ENCODE results near the gene SOHLH2. TPM values are rescaled to one million over a fixed set of nuclear protein-coding genes. Genes with fewer than 3 reads are reported as not detected.

The SOHLH2 gene
- polyA plus RNA-seq, 1 of the 3 experiments (the other 2 are of a cell fraction): 0.85 TPM

DNA sequence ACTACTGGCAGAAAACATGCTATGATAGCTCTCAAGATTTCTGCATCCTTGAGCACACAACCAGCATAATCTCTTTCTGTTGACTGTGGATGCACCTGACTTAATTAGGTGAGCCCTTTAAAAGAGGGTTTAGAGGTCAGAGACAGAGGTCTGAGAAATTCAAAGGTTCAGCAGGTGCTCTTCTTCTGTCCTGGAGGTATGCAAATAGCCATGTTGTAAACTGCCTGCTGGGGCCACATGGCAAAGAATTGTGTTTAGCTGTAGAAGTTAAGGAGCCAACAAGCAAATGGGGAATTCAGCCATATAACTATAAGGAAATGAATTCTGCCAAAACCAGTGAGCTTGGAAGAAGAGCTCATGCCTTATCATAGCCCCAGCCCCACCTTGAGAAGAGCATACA is 71.6 kb downstream of the SOHLH2 start:
- H3K9ac ChIP-seq: no peak overlapping the region
- H3K9me3 ChIP-seq: no peaks in the 10 kb centered on the region
- H3K27me3 ChIP-seq (ENCODE audit: insufficient read depth): no peaks in the 10 kb centered on the region
- H3K9me2 ChIP-seq: no peaks in the 10 kb centered on the region
- no peaks in the 10 kb centered on the region for H4K20me1 ChIP-seq (ENCODE audit: insufficient read depth)
- DNase-seq: no peak
- no peak overlapping the region for H3K4me2 ChIP-seq
- no peak for TF ChIP-seq EP300 (IDR thresholded peaks at IDR 0.05; ENCODE audit: borderline replicate concordance in 1 of 2, low read depth in 1 of 2, low read length in 1 of 2)
- TF ChIP-seq, protein P1, sequence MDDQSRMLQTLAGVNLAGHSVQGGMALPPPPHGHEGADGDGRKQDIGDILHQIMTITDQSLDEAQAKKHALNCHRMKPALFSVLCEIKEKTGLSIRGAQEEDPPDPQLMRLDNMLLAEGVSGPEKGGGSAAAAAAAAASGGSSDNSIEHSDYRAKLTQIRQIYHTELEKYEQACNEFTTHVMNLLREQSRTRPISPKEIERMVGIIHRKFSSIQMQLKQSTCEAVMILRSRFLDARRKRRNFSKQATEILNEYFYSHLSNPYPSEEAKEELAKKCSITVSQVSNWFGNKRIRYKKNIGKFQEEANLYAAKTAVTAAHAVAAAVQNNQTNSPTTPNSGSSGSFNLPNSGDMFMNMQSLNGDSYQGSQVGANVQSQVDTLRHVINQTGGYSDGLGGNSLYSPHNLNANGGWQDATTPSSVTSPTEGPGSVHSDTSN (IDR thresholded peaks at IDR 0.05): no peak
- no peak for TF ChIP-seq MEF2A (IDR thresholded peaks at IDR 0.05; ENCODE audit: borderline replicate concordance, low read depth)
- no peak for TF ChIP-seq TCF12 (IDR thresholded peaks at IDR 0.05)
- TF ChIP-seq GATA2 (CRISPR knock-in tag; IDR thresholded peaks at IDR 0.05): no peak
- TF ChIP-seq, protein P2, sequence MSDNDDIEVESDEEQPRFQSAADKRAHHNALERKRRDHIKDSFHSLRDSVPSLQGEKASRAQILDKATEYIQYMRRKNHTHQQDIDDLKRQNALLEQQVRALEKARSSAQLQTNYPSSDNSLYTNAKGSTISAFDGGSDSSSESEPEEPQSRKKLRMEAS (IDR thresholded peaks at IDR 0.05; ENCODE audit: low read depth): no peak
- TF ChIP-seq, protein P3, sequence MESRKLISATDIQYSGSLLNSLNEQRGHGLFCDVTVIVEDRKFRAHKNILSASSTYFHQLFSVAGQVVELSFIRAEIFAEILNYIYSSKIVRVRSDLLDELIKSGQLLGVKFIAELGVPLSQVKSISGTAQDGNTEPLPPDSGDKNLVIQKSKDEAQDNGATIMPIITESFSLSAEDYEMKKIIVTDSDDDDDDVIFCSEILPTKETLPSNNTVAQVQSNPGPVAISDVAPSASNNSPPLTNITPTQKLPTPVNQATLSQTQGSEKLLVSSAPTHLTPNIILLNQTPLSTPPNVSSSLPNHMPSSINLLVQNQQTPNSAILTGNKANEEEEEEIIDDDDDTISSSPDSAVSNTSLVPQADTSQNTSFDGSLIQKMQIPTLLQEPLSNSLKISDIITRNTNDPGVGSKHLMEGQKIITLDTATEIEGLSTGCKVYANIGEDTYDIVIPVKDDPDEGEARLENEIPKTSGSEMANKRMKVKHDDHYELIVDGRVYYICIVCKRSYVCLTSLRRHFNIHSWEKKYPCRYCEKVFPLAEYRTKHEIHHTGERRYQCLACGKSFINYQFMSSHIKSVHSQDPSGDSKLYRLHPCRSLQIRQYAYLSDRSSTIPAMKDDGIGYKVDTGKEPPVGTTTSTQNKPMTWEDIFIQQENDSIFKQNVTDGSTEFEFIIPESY (IDR thresholded peaks at IDR 0.05; ENCODE audit: borderline replicate concordance, low read depth): no peak
- TF ChIP-seq NFIC (IDR thresholded peaks at IDR 0.05; ENCODE audit: borderline replicate concordance): no peak
- TF ChIP-seq POLR2AphosphoS5 (IDR thresholded peaks at IDR 0.05; ENCODE audit: low read depth, low read length): no peak
- TF ChIP-seq CHD2 (IDR thresholded peaks at IDR 0.05; ENCODE audit: low read length, partially characterized antibody): no peak
- TF ChIP-seq, protein P4, sequence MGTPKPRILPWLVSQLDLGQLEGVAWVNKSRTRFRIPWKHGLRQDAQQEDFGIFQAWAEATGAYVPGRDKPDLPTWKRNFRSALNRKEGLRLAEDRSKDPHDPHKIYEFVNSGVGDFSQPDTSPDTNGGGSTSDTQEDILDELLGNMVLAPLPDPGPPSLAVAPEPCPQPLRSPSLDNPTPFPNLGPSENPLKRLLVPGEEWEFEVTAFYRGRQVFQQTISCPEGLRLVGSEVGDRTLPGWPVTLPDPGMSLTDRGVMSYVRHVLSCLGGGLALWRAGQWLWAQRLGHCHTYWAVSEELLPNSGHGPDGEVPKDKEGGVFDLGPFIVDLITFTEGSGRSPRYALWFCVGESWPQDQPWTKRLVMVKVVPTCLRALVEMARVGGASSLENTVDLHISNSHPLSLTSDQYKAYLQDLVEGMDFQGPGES (IDR thresholded peaks at IDR 0.05; ENCODE audit: low read depth, low read length): no peak
- TF ChIP-seq RAD21 (IDR thresholded peaks at IDR 0.05; ENCODE audit: low read length): no peak
- TF ChIP-seq, protein P5, sequence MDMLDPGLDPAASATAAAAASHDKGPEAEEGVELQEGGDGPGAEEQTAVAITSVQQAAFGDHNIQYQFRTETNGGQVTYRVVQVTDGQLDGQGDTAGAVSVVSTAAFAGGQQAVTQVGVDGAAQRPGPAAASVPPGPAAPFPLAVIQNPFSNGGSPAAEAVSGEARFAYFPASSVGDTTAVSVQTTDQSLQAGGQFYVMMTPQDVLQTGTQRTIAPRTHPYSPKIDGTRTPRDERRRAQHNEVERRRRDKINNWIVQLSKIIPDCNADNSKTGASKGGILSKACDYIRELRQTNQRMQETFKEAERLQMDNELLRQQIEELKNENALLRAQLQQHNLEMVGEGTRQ (IDR thresholded peaks at IDR 0.05; ENCODE audit: borderline replicate concordance, low read depth, low read length): no peak
- no peak for TF ChIP-seq JUND (IDR thresholded peaks at IDR 0.05)
- no peak for TF ChIP-seq SMC3 (IDR thresholded peaks at IDR 0.05; ENCODE audit: low read depth, low read length)
- TF ChIP-seq MXI1 (IDR thresholded peaks at IDR 0.05; ENCODE audit: low read depth, low read length): no peak
- H2AFZ ChIP-seq (ENCODE audit: low read depth): no peak overlapping the region
- H3K36me3 ChIP-seq (replicated peaks in 1 of 2; ENCODE audit: control insufficient read depth in 1 of 2, insufficient read depth in 2 of 2, low read length in 1 of 2): no peaks in the 10 kb centered on the region
- no peaks in the 10 kb centered on the region for H3F3A ChIP-seq (replicated peaks; ENCODE audit: insufficient read depth)
- CTCF ChIA-PET: interaction anchor here (1.0 kb wide), 1 partner anchor 8 kb away, joined by 3 read pairs; no protein-coding TSS in a partner anchor
- no peak overlapping the region for H3K4me3 ChIP-seq (ENCODE audit: low read depth in 2 of 2, low read length in 1 of 2)
- H3K27ac ChIP-seq (ENCODE audit: low read depth in 2 of 2, low read length in 1 of 2): no peak overlapping the region
- POLR2A ChIA-PET: no interaction called here
- H3K79me2 ChIP-seq (ENCODE audit: insufficient read depth): no peaks in the 10 kb centered on the region
- no peaks in the 10 kb centered on the region for H3K4me1 ChIP-seq (ENCODE audit: control insufficient read depth in 1 of 2, insufficient read depth in 2 of 2, low read depth in 1 of 2, low read length in 1 of 2)

All from SK-N-SH (cell line).